H1 (cell line): ENCODE data around the gene VPS37D. TPM values are rescaled to one million over a fixed set of nuclear protein-coding genes. Genes with fewer than 3 reads are reported as not detected.

Source experiments
- KDM1A ChIP-seq: fragments of 200-600, 300-600 bp; sonication (generic); IDR thresholded peaks from 2 replicates; pipeline ENCODE4 v1.7.1; 2016; ENCODE audit warnings: mild to moderate bottlenecking, low read length, borderline replicate concordance
- MAFK ChIP-seq: IDR thresholded peaks from 2 replicates; pipeline ENCODE4 v1.6.1; 2012; ENCODE audit warnings: low read depth, mild to moderate bottlenecking, improper control_type of control experiment, low read length
- RAD21 ChIP-seq, 2 experiments: IDR thresholded peaks in 1 of 2; conservative IDR thresholded peaks in 1 of 2; 2 replicates each; pipeline ENCODE4 v1.6.1; 2011; ENCODE audit warnings: low read depth in 2 of 2, low read length in 2 of 2, improper control_type of control experiment in 1 of 2, inconsistent platforms in 1 of 2, mild to moderate bottlenecking in 1 of 2, moderate library complexity in 1 of 2
- SIN3A ChIP-seq, 2 experiments: IDR thresholded peaks in 1 of 2; conservative IDR thresholded peaks in 1 of 2; 2 replicates each; pipeline ENCODE4 v1.6.1; 2011 to 2012; ENCODE audit warnings: low read length in 2 of 2, improper control_type of control experiment in 1 of 2, low read depth in 1 of 2, mild to moderate bottlenecking in 1 of 2
- SIX5 ChIP-seq: IDR thresholded peaks from 2 replicates; pipeline ENCODE4 v1.6.1; 2011; ENCODE audit warnings: mild to moderate bottlenecking, low read depth, low read length
- YY1 ChIP-seq: IDR thresholded peaks from 2 replicates; pipeline ENCODE4 v1.6.1; 2011; ENCODE audit warnings: low read depth, mild to moderate bottlenecking, low read length
- polyA plus RNA-seq, 7 experiments: library from polyadenylated mRNA; depleted of rRNA in 3 of 7; stranded (reverse) in 5 of 7; unstranded in 2 of 7; fragments of >200 nt in 5 of 7; fragments of 200-250 nt in 2 of 7; gene quantifications; 1 replicate in 5 of 7; 2 replicates in 1 of 7; 4 replicates in 1 of 7; pipeline versions ENCODE4 v1.2.1 to v1.2.3, GENCODE V29; 2011 to 2013; ENCODE audit warnings: missing spikeins in 2 of 7, mixed read lengths in 2 of 7
- total RNA-seq: library from RNA; stranded (reverse); fragmentation: NEBNext Ultra II Directional; extraction: Animal tissue kit (Norgen Biotek cat#: 25700); gene quantifications from 2 replicates; pipeline ENCODE4 v1.2.1, GENCODE V29; 2021

The VPS37D gene
- total and polyA plus RNA-seq, 2 of the 8 experiments (the other 6 are each of a cell fraction or from before 2014, with no cell fraction given): 3.4 to 5.0 TPM

GRCh38 chr7:73669858-73670385, 2.3 kb downstream of the VPS37D start (continued):
- TF ChIP-seq SIX5: no peak
- no peak for TF ChIP-seq RAD21 (IDR thresholded peaks at IDR 0.05 in 1 of 2, conservative IDR thresholded peaks at IDR 0.05 in 1 of 2; ENCODE audit: low read depth in 2 of 2, low read length in 2 of 2)
- no peak for TF ChIP-seq SIN3A (conservative IDR thresholded peaks at IDR 0.05 in 1 of 2, IDR thresholded peaks at IDR 0.05 in 1 of 2; ENCODE audit: low read depth in 1 of 2, low read length in 2 of 2)
- no peak for TF ChIP-seq MAFK
- no peak for TF ChIP-seq YY1
- TF ChIP-seq KDM1A: no peak
